Central memory CD8-positive, alpha-beta T cell (primary cell): ENCODE data around the gene PDZD2.

Experiments
- ATAC-seq: fragments of 150-1000 bp; cut with Tn5 transposase; replicated peaks from 2 replicates; pipeline ENCODE4 v1.10.0; 2022; ENCODE audit warnings: mild to moderate bottlenecking, moderate FRiP score, moderate number of reproducible peaks; ENCODE audit not compliant: poor library complexity, severe bottlenecking; ENCODE audit errors: extremely low read depth
- DNase-seq, 2 donors: peaks; one replicate each; pipeline ENCODE4 v3.0.0; 2021; ENCODE audit warnings: low spot score in 2 of 2
- H3K27ac Mint-ChIP-seq: one replicate; pipeline ENCODE4 v1.8.0; 2022; ENCODE audit warnings: low read depth, mild to moderate bottlenecking, moderate library complexity, mixed read lengths
- H3K27me3 Mint-ChIP-seq: one replicate; pipeline ENCODE4 v1.8.0; 2022; ENCODE audit warnings: mixed read lengths
- H3K36me3 Mint-ChIP-seq: one replicate; pipeline ENCODE4 v1.8.0; 2022; ENCODE audit warnings: mild to moderate bottlenecking, moderate library complexity, mixed read lengths; ENCODE audit not compliant: insufficient read depth
- H3K4me1 Mint-ChIP-seq: one replicate; pipeline ENCODE4 v1.8.0; 2022; ENCODE audit warnings: mixed read lengths
- H3K4me3 Mint-ChIP-seq: one replicate; pipeline ENCODE4 v1.8.0; 2022; ENCODE audit warnings: mild to moderate bottlenecking, moderate library complexity, mixed read lengths
- H3K9me3 Mint-ChIP-seq: one replicate; pipeline ENCODE4 v1.8.0; 2022; ENCODE audit warnings: mixed read lengths

The PDZD2 gene

DNA sequence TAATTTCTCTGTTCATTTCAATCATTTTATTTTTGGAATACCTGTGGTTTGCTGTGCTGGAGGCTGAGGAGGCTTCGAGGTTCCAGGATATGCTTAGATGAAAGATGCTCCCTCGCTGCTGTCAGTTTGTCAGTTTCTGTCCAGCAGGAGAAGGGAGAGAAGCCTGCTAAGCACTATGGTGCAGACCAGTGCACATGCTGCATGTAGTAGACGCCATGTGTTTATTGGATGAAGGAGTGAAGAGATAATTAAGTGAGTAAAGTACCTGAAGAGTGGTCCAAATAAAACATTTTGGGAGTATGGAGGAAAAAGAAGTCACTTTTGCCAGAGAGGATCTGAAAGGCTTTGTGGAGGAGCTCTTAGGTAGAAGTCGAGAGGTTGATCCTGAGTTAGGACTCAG, 2.1 kb downstream of the PDZD2 start:
- DNase-seq (no peak), ATAC-seq (no peak)
- Mint-ChIP-seq H3K4me3 (no peak overlapping the region), H3K9me3 (no peaks in the 10 kb centered on the region), H3K27ac (no peak overlapping the region), H3K4me1 (peaks cover 7% of the 10 kb centered on the region), H3K27me3 (peaks cover 16% of the 10 kb centered on the region), H3K36me3 (no peaks in the 10 kb centered on the region)

DNA sequence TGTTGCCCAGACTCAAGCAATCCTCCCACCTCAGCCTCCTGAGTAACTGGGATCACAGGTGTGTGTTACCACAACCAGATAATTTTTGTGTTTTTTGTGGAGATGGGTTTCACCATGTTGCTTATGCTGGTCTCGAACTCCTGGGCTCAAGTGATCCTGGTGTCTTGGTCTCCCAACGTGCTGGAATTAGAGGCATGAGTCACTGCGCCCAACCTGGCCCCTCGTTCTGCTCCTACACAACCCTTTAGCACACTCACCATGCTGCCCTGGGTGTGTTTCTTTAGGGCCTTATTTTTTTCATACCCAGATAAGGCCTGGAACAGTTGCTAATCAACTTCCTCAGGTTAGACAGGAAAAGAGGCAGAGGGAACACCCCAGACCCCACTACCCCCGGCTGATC, 2.6 kb downstream of the PDZD2 start:
- H3K4me3 Mint-ChIP-seq: no peak overlapping the region
- peaks cover 7% of the 10 kb centered on the region for H3K4me1 Mint-ChIP-seq
- no peak overlapping the region for H3K27ac Mint-ChIP-seq
- no peaks in the 10 kb centered on the region for H3K9me3 Mint-ChIP-seq
- ATAC-seq (no peak), DNase-seq (no peak)
- H3K36me3 Mint-ChIP-seq: no peaks in the 10 kb centered on the region
- peaks cover 12% of the 10 kb centered on the region for H3K27me3 Mint-ChIP-seq

DNA sequence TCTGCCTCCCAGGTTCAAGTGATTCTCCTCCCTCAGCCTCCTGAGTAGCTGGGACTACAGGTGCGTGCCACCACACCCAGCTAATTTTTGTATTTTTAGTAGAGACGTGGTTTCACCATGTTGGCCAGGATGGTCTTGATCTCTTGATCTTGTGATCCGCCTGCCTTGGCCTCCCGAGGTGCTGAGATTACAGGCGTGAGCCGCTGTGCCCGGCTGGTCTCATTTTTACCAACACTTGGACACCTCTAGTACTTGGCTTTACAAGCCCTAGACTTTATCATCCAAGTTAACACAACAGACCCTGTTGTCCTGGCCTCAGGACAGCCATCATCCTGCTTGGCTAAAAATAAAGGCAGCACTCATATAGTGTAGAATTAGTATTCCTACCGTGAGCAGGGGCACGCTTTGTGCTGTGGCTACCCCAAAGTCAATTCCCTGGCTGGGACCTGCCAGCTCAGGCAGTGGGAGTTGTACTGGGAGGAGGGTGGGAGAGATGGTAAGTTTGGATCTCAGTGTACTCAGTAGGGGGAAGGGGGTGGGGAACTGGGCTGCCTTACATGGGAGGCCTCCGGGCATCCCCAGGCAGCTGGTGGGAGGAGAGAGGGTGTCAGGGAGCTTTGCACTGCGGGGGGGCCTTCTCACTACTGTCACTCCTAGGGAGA, 6.6 kb downstream of the PDZD2 start:
- ATAC-seq (no peak), DNase-seq (no peak)
- Mint-ChIP-seq H3K36me3 (no peaks in the 10 kb centered on the region), H3K27ac (no peak overlapping the region), H3K27me3 (peaks cover 28% of the 10 kb centered on the region), H3K4me1 (no peaks in the 10 kb centered on the region), H3K4me3 (no peak overlapping the region), H3K9me3 (no peaks in the 10 kb centered on the region)

DNA sequence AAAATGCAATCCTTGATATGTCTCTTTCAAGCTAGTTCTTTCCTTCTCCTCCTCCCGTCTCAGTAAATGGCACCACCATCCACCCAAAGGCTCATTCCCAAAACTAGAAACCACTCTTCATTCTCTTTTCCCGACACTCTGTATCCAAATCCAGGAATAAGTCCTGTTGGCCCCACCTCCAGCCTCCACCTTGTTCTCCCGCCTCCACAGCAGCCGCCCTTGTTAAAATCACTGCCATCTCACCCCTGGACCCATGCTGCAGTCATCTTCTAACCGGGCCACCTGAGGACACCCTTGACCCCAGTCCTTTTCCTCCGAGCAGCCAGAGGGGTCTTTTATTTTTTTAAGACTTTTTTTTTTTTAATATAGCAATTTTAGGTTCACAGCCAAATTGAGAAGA, 9.4 kb downstream of the PDZD2 start:
- no peaks in the 10 kb centered on the region for H3K4me1 Mint-ChIP-seq
- ATAC-seq (no peak), DNase-seq (no peak)
- H3K36me3 Mint-ChIP-seq: no peaks in the 10 kb centered on the region
- no peak overlapping the region for H3K4me3 Mint-ChIP-seq
- H3K27ac Mint-ChIP-seq: no peak overlapping the region
- peaks cover 28% of the 10 kb centered on the region for H3K27me3 Mint-ChIP-seq
- H3K9me3 Mint-ChIP-seq: no peaks in the 10 kb centered on the region

DNA sequence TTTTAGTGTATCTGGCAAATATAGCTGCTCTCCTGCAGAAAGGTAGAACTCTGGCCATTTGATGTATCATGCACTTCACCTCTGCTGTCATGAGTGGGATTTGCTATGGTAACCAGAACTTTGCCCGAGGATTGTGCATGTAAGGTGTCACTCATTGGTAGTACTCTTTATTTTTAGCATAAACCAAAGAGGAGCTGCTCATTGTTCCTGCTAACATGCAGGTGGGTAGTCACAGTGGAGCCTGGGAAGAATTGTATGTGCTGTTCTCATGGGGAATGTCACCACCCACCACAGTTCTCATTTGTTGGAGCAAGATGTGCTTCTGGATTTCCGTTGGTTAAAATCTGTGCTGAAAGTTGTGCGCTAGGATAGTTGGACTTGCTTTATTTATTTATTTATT, 12.3 kb downstream of the PDZD2 start:
- Mint-ChIP-seq H3K4me1 (no peaks in the 10 kb centered on the region), H3K4me3 (no peak overlapping the region), H3K9me3 (no peaks in the 10 kb centered on the region), H3K36me3 (no peaks in the 10 kb centered on the region), H3K27me3 (peaks cover 49% of the 10 kb centered on the region), H3K27ac (no peak overlapping the region)
- ATAC-seq (no peak), DNase-seq (no peak)

DNA sequence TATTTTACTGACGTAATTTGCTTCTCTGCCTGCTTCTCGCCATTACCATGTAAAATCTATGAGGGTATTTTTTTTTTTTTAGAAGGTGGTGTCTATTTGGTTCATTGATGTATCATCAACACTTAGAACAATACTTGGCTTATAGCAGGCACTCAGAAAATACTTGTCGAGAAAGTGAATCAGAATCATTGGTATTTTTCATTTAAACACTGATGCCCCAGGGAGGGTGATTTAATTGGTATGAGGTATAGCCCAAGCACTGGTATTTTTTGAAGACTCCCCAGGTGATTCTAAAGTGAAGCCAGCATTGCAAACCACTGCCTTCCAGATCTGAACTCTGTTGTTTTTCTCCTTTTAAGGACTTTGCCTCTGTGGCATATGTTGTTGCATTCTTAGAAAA, 16.6 kb downstream of the PDZD2 start:
- Mint-ChIP-seq H3K9me3 (no peaks in the 10 kb centered on the region), H3K4me1 (no peaks in the 10 kb centered on the region), H3K27ac (no peak overlapping the region), H3K36me3 (no peaks in the 10 kb centered on the region), H3K4me3 (no peak overlapping the region), H3K27me3 (peaks cover 48% of the 10 kb centered on the region)
- DNase-seq: no peak
- ATAC-seq: no peak

DNA sequence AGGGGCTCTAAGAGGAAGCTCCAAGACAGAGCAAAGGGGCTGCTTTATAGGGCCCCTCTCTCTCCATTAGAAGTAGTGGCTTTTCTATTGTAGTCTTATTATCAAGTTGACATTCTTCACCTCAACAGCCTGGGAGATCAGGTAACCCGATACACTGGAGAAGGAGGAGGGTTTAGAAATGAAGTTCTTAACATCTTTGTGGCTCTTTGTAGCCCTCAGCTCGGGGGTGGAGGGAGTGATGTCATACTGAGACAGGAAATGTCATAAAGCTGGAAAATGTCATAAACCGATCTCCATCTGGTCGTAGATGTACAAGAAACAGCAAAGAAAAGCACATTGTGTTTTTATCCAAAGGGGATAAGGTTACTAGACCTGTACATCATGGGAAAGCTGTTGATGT, 17.9 kb downstream of the PDZD2 start:
- H3K27me3 Mint-ChIP-seq: peaks cover 48% of the 10 kb centered on the region
- DNase-seq: no peak
- ATAC-seq: no peak
- H3K27ac Mint-ChIP-seq: no peak overlapping the region
- no peaks in the 10 kb centered on the region for H3K9me3 Mint-ChIP-seq
- no peaks in the 10 kb centered on the region for H3K36me3 Mint-ChIP-seq
- H3K4me3 Mint-ChIP-seq: no peak overlapping the region
- H3K4me1 Mint-ChIP-seq: no peaks in the 10 kb centered on the region

DNA sequence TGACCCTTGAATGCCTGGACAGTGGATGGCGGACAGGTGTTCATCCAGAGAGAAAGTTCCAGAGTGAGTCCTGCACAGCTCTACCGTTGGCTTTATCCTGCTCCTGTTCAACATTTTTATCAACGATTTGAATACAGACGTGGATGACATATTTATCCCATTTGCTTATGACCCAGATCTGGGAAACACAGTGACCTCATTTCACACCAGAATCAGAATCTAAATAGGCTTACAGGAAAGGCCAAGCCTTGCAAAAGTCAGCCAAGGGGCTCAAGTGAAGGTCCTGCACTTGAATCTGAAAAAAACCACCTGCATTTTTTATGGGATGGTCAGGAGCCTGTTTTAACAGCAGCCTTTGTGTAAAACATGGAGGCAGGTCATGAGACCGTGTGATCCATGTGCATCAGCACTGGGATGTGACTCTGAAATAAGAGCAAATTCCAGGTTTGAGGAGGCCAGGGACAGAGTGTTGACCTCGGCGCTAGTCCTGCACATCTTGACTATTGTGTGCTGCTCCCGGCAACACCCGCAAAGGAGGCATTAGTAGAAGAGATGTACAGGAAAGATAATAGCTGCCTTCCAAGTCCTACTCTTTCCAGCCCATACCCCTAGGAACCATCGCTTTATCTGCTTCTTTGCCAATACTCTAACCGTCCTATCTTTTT, 18.5 kb downstream of the PDZD2 start:
- Mint-ChIP-seq H3K27ac (no peak overlapping the region), H3K27me3 (peaks cover 48% of the 10 kb centered on the region), H3K36me3 (no peaks in the 10 kb centered on the region), H3K4me1 (no peaks in the 10 kb centered on the region), H3K4me3 (no peak overlapping the region), H3K9me3 (no peaks in the 10 kb centered on the region)
- ATAC-seq (no peak), DNase-seq (no peak)

DNA sequence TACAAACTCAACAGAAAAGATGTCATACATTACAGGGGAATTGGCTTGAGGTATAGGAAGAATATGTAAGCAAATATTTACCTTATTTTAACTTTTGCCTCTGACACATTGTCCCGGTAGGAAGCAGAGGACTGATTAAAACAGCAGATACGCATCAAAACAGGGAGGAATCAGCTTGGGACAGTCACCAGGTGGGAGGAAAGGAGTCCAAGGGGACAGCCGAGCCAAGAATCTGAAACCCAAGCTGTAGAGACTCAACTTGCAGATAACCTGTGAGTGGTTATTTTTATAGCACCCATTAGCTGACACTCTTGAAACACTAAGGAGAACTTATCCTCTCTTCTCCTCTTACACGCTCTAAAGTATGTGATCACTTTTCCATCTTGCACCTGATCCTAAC, 22.3 kb downstream of the PDZD2 start:
- H3K9me3 Mint-ChIP-seq: no peaks in the 10 kb centered on the region
- DNase-seq: no peak
- H3K27me3 Mint-ChIP-seq: peaks cover 43% of the 10 kb centered on the region
- no peak overlapping the region for H3K4me3 Mint-ChIP-seq
- no peaks in the 10 kb centered on the region for H3K36me3 Mint-ChIP-seq
- no peak for ATAC-seq
- no peaks in the 10 kb centered on the region for H3K4me1 Mint-ChIP-seq
- H3K27ac Mint-ChIP-seq: no peak overlapping the region

DNA sequence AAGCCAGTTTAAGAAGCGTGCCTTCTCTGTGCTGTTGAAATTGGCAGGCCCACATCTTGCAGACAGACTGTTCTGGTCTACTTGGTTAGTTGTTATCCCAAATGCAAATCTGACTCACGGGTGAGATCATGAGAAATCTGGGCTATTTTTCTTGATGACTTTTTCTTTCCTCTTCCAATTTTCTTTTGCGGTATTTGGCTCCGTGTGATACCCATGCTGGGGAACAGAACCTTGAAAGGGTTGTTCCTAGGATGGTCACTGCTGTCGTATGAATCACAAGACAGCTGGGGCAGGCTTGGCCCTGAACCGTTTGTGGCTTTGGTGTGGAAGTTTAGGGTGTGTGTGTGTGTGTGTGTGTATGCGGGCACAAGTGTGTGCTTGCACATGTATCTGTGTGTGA, 24.6 kb downstream of the PDZD2 start:
- H3K4me1 Mint-ChIP-seq: no peaks in the 10 kb centered on the region
- no peaks in the 10 kb centered on the region for H3K36me3 Mint-ChIP-seq
- peaks cover 29% of the 10 kb centered on the region for H3K27me3 Mint-ChIP-seq
- no peak overlapping the region for H3K4me3 Mint-ChIP-seq
- H3K9me3 Mint-ChIP-seq: no peaks in the 10 kb centered on the region
- DNase-seq (no peak), ATAC-seq (no peak)
- H3K27ac Mint-ChIP-seq: no peak overlapping the region

DNA sequence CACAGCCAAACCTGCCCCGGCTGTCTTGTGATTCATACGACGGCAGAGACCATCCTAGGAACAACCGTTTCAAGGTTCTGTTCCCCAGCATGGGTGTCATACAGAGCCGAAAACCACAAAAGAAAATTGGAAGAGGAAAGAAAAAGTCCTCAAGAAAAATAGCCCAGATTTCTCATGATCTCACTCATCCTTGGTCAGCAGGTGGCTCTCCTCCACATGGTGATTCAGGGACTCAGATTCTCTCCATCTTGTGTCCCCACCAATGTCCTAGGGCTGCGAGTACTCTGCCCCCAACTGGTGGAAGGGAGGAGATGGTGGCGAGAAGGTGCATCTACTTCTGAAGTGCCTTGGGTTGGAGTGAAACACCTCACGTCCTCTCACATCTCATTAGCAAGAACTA, 25.6 kb downstream of the PDZD2 start:
- Mint-ChIP-seq H3K27ac (no peak overlapping the region), H3K27me3 (peaks cover 18% of the 10 kb centered on the region), H3K4me1 (no peaks in the 10 kb centered on the region), H3K9me3 (no peaks in the 10 kb centered on the region), H3K4me3 (no peak overlapping the region), H3K36me3 (no peaks in the 10 kb centered on the region)
- no peak for DNase-seq
- no peak for ATAC-seq

DNA sequence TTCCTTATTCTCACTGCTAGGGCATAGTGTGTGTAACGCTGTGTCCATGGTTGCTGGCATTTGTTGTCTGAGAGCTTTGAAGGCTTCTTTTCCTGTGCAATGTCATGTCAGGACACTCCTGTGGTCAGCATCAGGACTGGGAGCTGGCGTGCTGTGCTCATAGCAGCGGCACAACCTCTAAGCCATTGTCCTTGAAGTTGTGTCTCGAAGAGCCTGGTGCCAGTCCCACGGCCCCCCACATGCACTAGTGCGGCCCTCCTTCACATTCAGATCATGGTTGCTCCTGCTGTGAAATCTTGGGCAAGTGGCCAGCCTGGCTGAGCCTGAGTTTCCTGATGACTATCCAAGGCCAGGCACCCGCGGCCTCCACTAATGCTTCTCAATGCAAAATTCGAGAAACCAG, 32.4 kb downstream of the PDZD2 start:
- ATAC-seq (no peak), DNase-seq (no peak)
- Mint-ChIP-seq H3K36me3 (no peaks in the 10 kb centered on the region), H3K9me3 (no peaks in the 10 kb centered on the region), H3K4me3 (no peak overlapping the region), H3K4me1 (no peaks in the 10 kb centered on the region), H3K27me3 (no peaks in the 10 kb centered on the region), H3K27ac (no peak overlapping the region)

DNA sequence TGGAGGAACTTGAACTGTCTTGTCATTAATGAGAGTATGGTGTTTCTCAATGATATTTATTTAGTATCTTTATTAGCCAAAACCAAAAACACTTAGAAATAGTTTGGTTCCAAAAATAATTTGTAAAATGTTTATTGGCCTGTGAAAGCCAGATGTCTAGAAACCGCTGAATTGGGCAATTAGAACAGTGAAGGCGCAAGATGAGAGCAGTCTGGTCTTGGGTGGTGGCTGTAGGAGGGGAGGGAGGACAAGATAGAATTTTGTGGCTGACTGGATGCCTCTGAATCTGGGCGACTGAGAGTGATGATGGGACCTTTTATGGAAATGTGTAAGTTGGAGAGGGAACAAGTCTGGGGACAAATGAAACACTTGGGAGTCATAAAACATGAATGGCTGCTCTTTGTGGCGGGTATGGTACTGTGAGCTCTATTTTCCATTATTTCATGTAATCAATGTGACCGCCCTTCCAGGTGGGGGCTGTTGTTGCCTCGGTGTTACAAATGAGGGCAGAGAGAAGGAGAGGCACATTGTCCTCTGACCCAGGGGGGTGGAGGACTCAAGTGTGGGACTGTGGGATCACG, 35.5 kb downstream of the PDZD2 start:
- H3K27me3 Mint-ChIP-seq: no peaks in the 10 kb centered on the region

More for the DNA sequence above, 35.5 kb downstream of the PDZD2 start:
- Mint-ChIP-seq H3K9me3 (no peaks in the 10 kb centered on the region), H3K4me3 (no peak overlapping the region), H3K27ac (no peak overlapping the region), H3K4me1 (no peaks in the 10 kb centered on the region), H3K36me3 (no peaks in the 10 kb centered on the region)
- ATAC-seq (no peak), DNase-seq (no peak)
